ENCODE results near the gene PDIK1L. TPM values are rescaled to one million over a fixed set of nuclear protein-coding genes. Genes with fewer than 3 reads are reported as not detected.

The PDIK1L gene
- total and polyA plus RNA-seq, 9 of the 15 experiments (the other 6 are each of a cell fraction or from before 2014, with no cell fraction given): 12.8 to 30.2 (median 21.5) TPM

DNA sequence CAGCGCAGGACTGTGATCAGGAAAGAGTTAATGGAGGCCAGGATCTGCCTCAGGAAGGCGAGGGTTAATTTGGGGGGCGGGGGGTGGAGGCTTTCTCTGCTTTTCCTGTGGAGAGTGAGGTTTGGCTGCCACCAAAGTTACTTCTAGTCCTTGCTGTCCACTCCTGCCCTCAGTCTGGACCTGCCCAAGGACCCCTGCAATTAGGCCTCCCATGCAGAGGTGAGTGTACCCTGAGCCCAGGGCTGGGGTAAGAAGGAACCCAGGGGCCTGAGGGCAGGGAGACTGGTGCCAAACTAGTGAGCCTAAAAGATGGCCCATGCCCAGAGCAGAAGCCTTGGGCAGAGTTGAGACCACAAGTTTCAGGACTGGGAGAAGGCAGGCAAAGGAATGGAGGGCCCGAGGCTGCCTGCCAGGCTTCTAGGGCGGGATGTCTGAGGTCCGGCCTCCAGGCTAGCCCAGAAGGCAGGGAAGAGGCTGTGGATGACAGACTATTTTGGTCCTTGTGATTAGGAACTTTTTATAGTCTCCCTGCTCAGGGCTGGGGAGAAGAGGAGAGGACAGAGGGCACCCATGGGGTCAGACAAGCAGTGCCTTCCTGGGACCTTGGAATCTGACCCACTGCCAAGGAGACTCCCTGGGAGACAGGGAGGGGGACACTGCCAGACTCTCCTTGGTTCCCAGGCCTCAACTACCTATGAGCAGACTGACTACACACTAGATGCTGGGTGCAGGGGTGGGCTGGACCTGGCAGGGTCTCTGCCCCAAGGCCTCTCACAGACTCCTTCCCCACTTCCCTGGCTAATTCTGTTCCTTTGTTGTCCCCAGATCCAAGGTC, 47.5 kb downstream of the PDIK1L start, which contains the start of gene FAM110D:
Gene FAM110D, plus strand, starts transcription at position 172 of the 835 bp plus-strand sequence. CDS start 2,213 bp downstream, outside the sequence.
- no peak within 1 kb of the TSS for H3K27ac ChIP-seq (ENCODE audit: extremely low read depth, low read depth, low read length)
- CTCF ChIA-PET (ENCODE audit: low intra/inter-chr PET ratio): no interaction called here
- H3K27me3 ChIP-seq (ENCODE audit: control insufficient read depth in 2 of 2, insufficient read depth in 2 of 2, low read length in 2 of 2): no peaks in the 10 kb centered on the region
- POLR2A ChIA-PET: interaction anchor here (0.7 to 1.9 kb wide), 5 partner anchors 11 to 156 kb away, joined by 3 to 8 read pairs (median 3); partner anchors contain the start of gene ZNF593
- peaks cover 27 to 63% of the 10 kb centered on the region in 2 experiments for H3K4me1 ChIP-seq (replicated peaks in 1 of 2; ENCODE audit: control insufficient read depth in 2 of 2, insufficient read depth in 2 of 2, low read length in 2 of 2)
- TF ChIP-seq CEBPG (CRISPR knock-in tag; IDR thresholded peaks at IDR 0.05) (0 out of 2 replicates have a peak, but pooled peaks have one; percentile 13), CEBPG (tag; conservative IDR thresholded peaks at IDR 0.05 in 1 of 2, IDR thresholded peaks at IDR 0.05 in 1 of 2) (no peak), CREB1 (IDR thresholded peaks at IDR 0.05) (no peak), CREB1 (CRISPR knock-in tag; IDR thresholded peaks at IDR 0.05) (no peak)
- WGBS (ENCODE audit: insufficient coverage, low coverage, missing lambda C conversion rate): 61% methylated on average over 6 of the region's 6 CpGs
- BruUV-seq (replicated peaks): no TSS peak
- no peak for FAIRE-seq
- H3K79me2 ChIP-seq (ENCODE audit: control insufficient read depth, insufficient read depth, low read length): no peaks in the 10 kb centered on the region; the same call in 2 of the 3 replicates
- no peaks in the 10 kb centered on the region for H3K36me3 ChIP-seq (ENCODE audit: control insufficient read depth, insufficient read depth, low read length)
- peak within 1 kb of the TSS in 1 of 2 experiments; percentile 84; a peak in 2 of 4 replicates for H3K9ac ChIP-seq (ENCODE audit: insufficient read depth in 1 of 2, low read depth in 2 of 2, low read length in 2 of 2)
- no peaks in the 10 kb centered on the region for H4K20me1 ChIP-seq (replicated peaks; ENCODE audit: control insufficient read depth, insufficient read depth, low read length)
- H3K9me1 ChIP-seq (ENCODE audit: control insufficient read depth, insufficient read depth, low read length): no peaks in the 10 kb centered on the region
- H3K4me3 ChIP-seq: no peak within 1 kb of the TSS
- intact Hi-C loops (cut with micrococcal nuclease) (no loop called here), in situ Hi-C loops (cut with MboI) (no loop called here)
- no peaks in the 10 kb centered on the region for H3K9me3 ChIP-seq (replicated peaks; ENCODE audit: control insufficient read depth, insufficient read depth, low read depth, low read length)
- ATAC-seq: no peak
- no peak for DNase-seq (ENCODE audit: extremely low read depth in 1 of 4, low spot score in 3 of 4)
- no peak within 1 kb of the TSS for H3K4me2 ChIP-seq (ENCODE audit: insufficient read depth, low read length)
- no peak within 1 kb of the TSS for H2AFZ ChIP-seq (ENCODE audit: low read depth, low read length)

DNA sequence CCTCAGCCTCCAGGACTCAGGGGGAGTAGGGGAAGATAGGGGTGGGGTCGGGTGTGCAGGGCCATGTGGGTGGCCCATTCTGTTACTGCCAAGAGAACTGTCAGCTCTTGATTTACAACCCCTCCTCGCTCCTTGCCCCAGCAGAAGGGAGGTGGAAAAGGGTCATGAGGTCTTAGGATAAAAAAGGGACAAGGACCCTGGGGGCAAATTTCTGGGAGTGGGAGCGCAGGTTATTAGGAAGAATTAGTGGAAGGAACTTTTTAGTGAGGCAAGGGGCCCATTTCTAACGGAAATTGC, 48.1 kb downstream of the PDIK1L start:
- no peak overlapping the region for H3K4me2 ChIP-seq (ENCODE audit: insufficient read depth, low read length)
- no peak overlapping the region for H2AFZ ChIP-seq (ENCODE audit: low read depth, low read length)
- intact Hi-C loops (cut with micrococcal nuclease) (loop anchor here (2.0 kb wide), 1 partner anchor 123 kb away; no protein-coding TSS in a partner anchor), in situ Hi-C loops (cut with MboI) (no loop called here)
- H3K9me3 ChIP-seq (replicated peaks; ENCODE audit: control insufficient read depth, insufficient read depth, low read depth, low read length): no peaks in the 10 kb centered on the region
- peak overlapping the region in 1 of 2 experiments; percentile 84; a peak in 2 of 4 replicates for H3K9ac ChIP-seq (ENCODE audit: insufficient read depth in 1 of 2, low read depth in 2 of 2, low read length in 2 of 2)
- H3K36me3 ChIP-seq (ENCODE audit: control insufficient read depth, insufficient read depth, low read length): no peaks in the 10 kb centered on the region
- H3K4me3 ChIP-seq: no peak overlapping the region
- no peaks in the 10 kb centered on the region for H3K27me3 ChIP-seq (ENCODE audit: control insufficient read depth in 2 of 2, insufficient read depth in 2 of 2, low read length in 2 of 2)
- ChIA-PET CTCF (ENCODE audit: low intra/inter-chr PET ratio) (no interaction called here), POLR2A (interaction anchor here (0.7 to 1.0 kb wide), 2 partner anchors 99 to 156 kb away, joined by 3 read pairs; no protein-coding TSS in a partner anchor)
- peaks cover 25 to 67% of the 10 kb centered on the region in 2 experiments for H3K4me1 ChIP-seq (replicated peaks in 1 of 2; ENCODE audit: control insufficient read depth in 2 of 2, insufficient read depth in 2 of 2, low read length in 2 of 2)
- peak; percentile 68 for FAIRE-seq
- whole genome bisulfite sequencing (ENCODE audit: insufficient coverage, low coverage, missing lambda C conversion rate): 69% methylated on average over 4 of the region's 4 CpGs
- DNase-seq (ENCODE audit: extremely low read depth in 1 of 4, low spot score in 3 of 4): peak in 1 of 4 experiments; percentile 22
- H3K27ac ChIP-seq (ENCODE audit: extremely low read depth, low read depth, low read length): no peak overlapping the region
- ATAC-seq: no peak
- H3K9me1 ChIP-seq (ENCODE audit: control insufficient read depth, insufficient read depth, low read length): no peaks in the 10 kb centered on the region
- H3K79me2 ChIP-seq (ENCODE audit: control insufficient read depth, insufficient read depth, low read length): no peaks in the 10 kb centered on the region; the same call in 2 of the 3 replicates
- no TSS peak for BruUV-seq (replicated peaks)
- no peaks in the 10 kb centered on the region for H4K20me1 ChIP-seq (replicated peaks; ENCODE audit: control insufficient read depth, insufficient read depth, low read length)
- no peak for TF ChIP-seq POU5F1 (IDR thresholded peaks at IDR 0.05; ENCODE audit: borderline replicate concordance, low read depth, low read length, partially characterized antibody)
- no peak for TF ChIP-seq HDAC8 (tag; IDR thresholded peaks at IDR 0.05)
- TF ChIP-seq, protein P1, sequence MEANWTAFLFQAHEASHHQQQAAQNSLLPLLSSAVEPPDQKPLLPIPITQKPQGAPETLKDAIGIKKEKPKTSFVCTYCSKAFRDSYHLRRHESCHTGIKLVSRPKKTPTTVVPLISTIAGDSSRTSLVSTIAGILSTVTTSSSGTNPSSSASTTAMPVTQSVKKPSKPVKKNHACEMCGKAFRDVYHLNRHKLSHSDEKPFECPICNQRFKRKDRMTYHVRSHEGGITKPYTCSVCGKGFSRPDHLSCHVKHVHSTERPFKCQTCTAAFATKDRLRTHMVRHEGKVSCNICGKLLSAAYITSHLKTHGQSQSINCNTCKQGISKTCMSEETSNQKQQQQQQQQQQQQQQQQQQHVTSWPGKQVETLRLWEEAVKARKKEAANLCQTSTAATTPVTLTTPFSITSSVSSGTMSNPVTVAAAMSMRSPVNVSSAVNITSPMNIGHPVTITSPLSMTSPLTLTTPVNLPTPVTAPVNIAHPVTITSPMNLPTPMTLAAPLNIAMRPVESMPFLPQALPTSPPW (CRISPR knock-in tag; IDR thresholded peaks at IDR 0.05): no peak
- TF ChIP-seq GABPA (tag; conservative IDR thresholded peaks at IDR 0.05; ENCODE audit: low read depth): no peak
- TF ChIP-seq, protein P2, sequence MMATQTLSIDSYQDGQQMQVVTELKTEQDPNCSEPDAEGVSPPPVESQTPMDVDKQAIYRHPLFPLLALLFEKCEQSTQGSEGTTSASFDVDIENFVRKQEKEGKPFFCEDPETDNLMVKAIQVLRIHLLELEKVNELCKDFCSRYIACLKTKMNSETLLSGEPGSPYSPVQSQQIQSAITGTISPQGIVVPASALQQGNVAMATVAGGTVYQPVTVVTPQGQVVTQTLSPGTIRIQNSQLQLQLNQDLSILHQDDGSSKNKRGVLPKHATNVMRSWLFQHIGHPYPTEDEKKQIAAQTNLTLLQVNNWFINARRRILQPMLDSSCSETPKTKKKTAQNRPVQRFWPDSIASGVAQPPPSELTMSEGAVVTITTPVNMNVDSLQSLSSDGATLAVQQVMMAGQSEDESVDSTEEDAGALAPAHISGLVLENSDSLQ (IDR thresholded peaks at IDR 0.05): peak; percentile 79
- no peak for TF ChIP-seq KHSRP (IDR thresholded peaks at IDR 0.05)
- TF ChIP-seq NFE2L1 (tag; IDR thresholded peaks at IDR 0.05; ENCODE audit: borderline replicate concordance, low read depth): no peak
